Measurements from ENCODE around the gene CADM1.

CADM1 gene

GRCh38 chr11:115269191-115269950 lies 234.8 kb downstream of the CADM1 start:
- no peak for DNase-seq

- DNase-seq: no peak
These were observed 236.3 kb downstream of the CADM1 start for GRCh38 chr11:115267871-115268270.

DNA sequence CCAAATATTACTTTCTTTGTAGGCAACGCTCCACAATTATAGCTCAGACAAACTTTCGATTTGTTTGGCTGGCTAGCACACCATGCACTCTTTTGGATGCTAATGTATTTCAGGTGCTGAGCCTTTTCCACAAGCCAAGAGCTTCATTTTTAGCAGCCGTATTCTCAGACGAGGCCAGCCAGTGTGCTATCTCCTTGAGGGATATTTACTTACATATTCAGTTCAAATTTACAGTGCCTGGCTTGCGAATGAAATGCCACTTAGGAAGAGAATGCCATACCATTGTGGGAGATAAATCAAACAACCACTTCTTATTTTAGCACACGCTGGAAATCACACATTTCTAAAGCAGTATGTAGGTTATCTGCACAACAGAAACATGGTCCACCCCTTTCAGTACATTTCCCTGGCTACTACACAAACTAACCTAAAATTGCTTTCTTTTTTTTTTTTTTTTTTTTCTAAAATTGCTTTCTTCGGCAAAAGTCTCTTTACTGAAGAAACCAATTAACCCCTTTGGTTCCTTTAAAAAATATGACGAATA lies 236.9 kb downstream of the CADM1 start:
- no peak for DNase-seq

DNA sequence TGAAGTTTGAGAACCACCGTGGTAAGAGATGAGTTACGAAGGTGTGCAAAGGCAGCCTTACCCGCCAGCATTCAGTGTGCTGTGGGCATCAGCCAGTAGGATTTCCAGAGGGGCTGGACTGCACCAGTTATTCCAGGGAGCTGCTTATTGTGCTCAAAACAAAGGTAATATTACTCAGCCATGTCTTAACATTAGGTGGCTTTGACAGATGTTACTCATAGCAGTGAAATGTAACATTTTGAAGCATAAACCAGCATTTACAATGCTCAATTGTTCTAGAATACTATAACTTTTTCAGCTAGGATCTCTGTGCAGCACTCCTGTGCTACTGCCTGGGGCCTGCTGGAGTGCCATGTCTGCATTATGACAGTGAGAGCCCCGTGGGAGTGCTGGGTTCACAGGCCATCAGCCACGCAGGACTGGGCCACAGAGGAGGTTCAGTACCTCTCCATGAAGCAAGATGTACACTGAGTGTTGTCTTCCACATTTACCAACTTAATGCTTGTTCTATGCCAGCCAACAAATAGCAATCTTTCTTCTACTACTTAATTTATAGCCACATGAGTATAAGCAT lies 238.1 kb downstream of the CADM1 start:
- no peak for DNase-seq

DNA sequence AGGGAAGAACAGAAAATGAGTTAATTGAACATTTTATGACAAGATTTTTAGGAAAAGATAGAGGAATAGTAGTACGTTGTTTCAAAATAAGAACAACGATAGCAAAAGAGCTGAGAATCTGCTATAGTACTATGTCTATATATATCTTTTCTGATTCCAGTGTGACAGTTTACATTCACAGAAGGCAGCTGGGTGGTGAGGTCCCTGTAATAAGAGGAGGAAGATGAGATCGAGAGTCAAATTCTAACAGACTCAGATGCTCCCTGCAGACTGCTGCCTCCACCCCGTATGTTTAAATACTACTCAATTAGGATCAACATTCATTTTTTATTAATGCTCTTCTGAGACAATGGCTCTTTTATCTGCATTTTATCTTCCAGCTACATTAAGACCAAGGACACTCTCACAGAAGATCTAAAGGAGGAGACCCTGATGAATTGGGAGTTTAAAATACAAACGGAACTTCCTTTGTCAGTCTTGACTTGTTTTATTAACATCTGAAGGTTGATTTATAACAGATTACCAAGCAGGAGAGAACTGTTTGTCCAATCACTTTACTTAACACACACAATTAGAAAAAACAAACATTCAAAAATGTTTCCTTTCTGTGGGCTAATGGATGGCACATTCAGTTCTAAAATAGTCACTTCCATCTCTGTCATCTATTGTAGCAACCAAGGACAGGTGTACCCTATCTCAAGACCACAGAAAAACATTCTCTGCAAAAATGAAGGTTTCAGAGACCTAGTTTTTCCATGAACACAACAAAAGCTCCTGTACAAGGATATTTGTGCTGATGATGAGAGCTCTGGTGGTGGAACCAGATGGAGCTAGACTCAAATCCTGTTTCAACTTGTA lies 240.2 kb downstream of the CADM1 start:
- peak; percentile 51 for DNase-seq

GRCh38 chr11:115258216-115258615 lies 246.0 kb downstream of the CADM1 start:
- no peak for DNase-seq

GRCh38 chr11:115257678-115258077 lies 246.5 kb downstream of the CADM1 start:
- no peak for DNase-seq

GRCh38 chr11:115257270-115257669 lies 246.9 kb downstream of the CADM1 start:
- DNase-seq: no peak

DNA sequence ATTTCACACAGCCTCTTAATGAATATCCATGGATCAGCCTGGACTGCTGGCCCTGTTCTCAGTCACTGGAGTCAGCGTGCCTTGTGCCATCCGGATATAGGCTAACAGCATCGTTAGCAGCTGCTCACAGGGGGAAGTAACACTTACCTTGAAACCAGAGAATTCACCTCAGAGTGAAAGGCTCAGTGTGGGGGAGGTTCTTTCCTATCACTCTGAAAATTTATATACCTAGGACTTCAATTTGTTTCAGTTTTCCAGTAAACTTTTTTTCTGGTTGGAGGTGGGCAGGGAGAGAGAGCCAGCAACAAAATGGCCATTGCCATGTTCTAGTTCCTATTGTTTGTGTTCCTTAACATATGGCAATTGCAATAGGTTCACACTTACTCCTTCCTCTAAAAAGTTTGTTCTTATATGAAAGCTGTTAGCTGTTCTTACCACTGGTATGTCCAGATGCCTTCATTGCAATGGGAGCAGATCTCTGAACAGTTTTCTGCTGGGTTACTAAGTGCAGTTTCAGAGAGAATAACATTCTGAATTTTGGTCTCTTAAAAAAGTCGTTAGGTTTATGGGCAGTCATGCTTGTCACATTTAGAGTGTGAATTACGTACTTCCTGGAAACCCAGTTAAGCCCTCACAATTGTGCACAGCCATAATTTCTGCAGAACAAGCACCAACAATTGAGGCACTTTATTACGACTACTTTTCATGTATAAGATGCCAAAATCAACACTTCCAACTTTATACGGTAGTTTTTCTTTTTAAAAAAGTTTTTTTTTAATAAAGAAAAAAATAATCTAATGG lies 247.6 kb downstream of the CADM1 start:
- no peak for DNase-seq

- no peak for DNase-seq
These were observed 249.0 kb downstream of the CADM1 start for GRCh38 chr11:115255006-115255762.

- no peak for DNase-seq
These were observed 253.1 kb downstream of the CADM1 start for GRCh38 chr11:115251126-115251525.

GRCh38 chr11:115249061-115249578 lies 255.1 kb downstream of the CADM1 start:
- DNase-seq: no peak

- no peak for DNase-seq
These were observed 256.3 kb downstream of the CADM1 start for GRCh38 chr11:115247953-115248352.

GRCh38 chr11:115247361-115247760 lies 256.9 kb downstream of the CADM1 start:
- DNase-seq: no peak

DNA sequence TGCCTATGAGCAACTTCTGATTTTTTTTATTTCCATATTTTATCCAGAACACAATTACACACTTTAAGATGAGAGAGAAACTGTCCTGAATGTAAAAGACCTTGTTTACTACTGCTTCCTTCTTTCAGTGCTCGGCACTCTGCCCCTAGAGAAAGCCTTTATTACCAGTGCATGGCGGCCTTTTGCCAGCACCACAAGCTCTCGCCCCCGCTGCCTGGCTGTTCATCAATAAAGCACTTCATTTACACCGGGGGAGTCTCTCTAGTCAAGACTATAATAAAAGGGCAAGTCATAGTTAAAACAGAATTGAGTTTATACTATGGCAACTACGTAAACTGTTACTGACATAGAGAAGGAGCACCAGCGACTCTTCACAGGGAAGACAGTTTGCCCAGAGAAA lies 259.5 kb downstream of the CADM1 start:
- no peak for DNase-seq

DNA sequence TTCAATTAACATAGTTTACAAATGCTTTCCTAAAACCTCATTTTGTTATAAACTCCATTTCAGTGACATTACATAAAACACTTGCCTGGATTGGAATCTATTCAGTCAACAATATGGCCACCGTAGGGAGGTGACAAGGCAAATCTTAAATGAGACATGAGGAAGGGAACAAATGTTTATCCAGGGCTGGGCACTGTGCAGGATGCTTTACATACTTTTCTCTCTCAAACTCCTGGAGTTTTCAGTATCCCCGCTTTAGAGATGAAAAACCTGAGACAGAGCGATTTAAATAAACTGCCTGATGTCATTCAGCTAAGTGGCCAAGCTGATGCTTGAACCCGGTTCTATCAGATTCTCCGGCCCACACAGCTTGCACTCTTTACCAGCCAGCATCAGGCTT lies 259.9 kb downstream of the CADM1 start:
- no peak for DNase-seq

DNA sequence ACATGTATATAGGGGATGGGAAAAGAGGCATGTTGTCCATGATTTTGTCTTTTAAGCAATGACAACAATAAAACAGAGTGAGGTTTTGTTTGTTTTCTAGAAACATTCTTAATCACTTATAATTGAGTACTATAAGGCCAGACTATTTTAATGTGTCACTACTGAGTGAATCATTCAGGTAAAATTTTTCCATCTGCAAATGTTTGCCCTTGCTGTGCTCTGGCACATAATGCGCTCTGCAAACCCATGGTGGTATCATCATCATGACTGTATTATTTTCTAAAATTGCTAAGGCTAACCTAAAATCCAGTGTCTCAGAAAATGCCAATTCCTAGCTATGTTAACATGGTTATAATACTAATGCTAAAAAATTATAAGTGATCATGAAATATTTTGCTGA lies 261.2 kb downstream of the CADM1 start:
- DNase-seq: no peak

DNA sequence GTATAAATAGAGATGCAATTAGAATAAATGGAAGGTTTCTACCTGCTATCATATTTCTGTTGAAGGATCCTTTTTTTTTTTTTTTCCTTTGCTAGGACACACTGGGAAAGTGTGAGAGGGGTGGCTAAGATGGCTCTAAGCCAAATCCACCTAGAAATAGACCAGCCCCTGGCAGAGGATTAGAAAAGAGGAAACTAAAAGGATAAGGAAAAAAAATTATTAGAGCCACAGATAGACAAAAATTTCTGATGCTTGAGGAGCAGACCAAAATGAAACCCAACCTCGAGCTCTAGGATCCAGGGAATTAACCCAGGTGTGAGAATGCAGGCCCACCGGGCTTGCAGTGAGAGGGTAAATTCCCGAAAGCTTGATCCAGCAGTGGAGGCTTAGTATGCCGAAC lies 262.3 kb downstream of the CADM1 start:
- DNase-seq: peak; percentile 61

GRCh38 chr11:115238791-115239190 lies 265.4 kb downstream of the CADM1 start:
- DNase-seq: no peak

- no peak for DNase-seq
These were observed 266.1 kb downstream of the CADM1 start for GRCh38 chr11:115238086-115238485.

- no peak for DNase-seq
These were observed 266.6 kb downstream of the CADM1 start for GRCh38 chr11:115237578-115237977.

- DNase-seq: no peak
These were observed 269.4 kb downstream of the CADM1 start for GRCh38 chr11:115234794-115235193.
